ENCODE data around the gene PRDM16. TPM values are rescaled to one million over a fixed set of nuclear protein-coding genes. Genes with fewer than 3 reads are reported as not detected.

Gene PRDM16
- total RNA-seq, 4 donors from 2014 or later: 15.7 to 54.3 (median 27.6) TPM

DNA sequence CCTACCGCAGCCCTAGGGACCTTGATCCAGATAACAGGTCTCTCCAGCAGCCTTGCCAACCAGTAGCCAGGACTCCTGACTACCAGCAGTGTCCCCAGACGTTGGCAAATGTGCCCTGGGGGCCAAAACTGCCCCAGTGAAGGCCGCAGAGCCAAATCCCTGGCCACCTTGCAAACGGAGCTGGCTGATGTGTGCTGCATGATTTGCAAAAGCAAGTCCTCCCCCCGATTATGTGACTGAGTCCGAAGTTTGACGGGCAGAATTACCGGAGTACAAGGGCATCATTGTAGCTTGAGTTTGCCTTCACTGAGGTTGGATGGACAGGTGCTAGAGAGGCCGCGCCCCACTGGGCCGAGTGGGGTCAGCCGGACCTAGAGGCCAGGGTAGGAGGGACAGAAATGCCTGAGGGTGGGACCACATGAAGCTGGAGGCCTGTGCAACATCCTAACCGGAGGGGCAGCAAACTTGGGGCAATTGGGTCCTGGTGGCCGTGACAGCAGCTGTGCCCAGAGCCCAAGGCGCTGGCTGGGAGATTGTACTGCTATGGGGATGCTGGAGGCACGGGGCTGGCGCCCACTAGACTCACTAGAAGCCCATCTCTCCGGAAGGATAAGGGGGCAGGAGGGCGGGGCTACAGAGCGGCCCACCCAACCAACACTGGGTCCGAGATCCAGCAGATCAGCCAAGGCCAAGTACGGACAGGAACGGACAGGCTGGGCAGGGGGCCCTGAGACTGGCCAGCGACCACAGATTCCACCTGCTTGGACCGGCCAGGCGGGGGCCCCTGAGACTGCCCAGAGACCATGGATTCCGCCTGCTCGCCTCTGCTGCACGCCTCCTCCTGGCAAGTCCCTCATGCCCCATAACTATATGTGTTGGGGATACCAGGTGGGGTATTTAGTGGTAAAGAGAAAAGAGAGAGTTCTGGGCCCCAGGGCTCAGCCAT lies 388.2 kb downstream of the PRDM16 start:
- Histone ChIP-seq H3K4me3 (replicated peaks in 1 of 3) (no peak overlapping the region), H3K4me1 (peaks cover 10 to 12% of the 10 kb centered on the region in 2 donors), H3K9me3 (no peaks in the 10 kb centered on the region), H3K27ac (no peak overlapping the region), H3K27me3 (no peaks in the 10 kb centered on the region), H3K36me3 (no peaks in the 10 kb centered on the region)
- 85 to 88% methylated on average over 23 to 24 of the region's 29 CpGs for WGBS, 2 donors
- TF ChIP-seq CTCF (IDR thresholded peaks at IDR 0.05) (no peak), POLR2A (IDR thresholded peaks at IDR 0.05) (no peak)
- DNase-seq: no peak
- intact Hi-C loops (cut with DNase I): loop anchor here (10.0 kb wide), 1 partner anchor 268 kb away; no protein-coding TSS in a partner anchor

- Histone ChIP-seq H3K9me3 (no peaks in the 10 kb centered on the region), H3K27ac (no peak overlapping the region), H3K36me3 (no peaks in the 10 kb centered on the region), H3K4me3 (replicated peaks in 1 of 3) (no peak overlapping the region), H3K27me3 (no peaks in the 10 kb centered on the region), H3K4me1 (peaks cover 10 to 11% of the 10 kb centered on the region in 2 donors)
- 65 to 68% methylated on average over 10 to 14 of the region's 18 CpGs for WGBS, 2 donors
- no peak for TF ChIP-seq CTCF (IDR thresholded peaks at IDR 0.05)
- no peak for TF ChIP-seq POLR2A (IDR thresholded peaks at IDR 0.05)
- intact Hi-C loops (cut with DNase I): loop anchor here (10.0 kb wide), 1 partner anchor 267 kb away; no protein-coding TSS in a partner anchor
- no peak for DNase-seq
Observed at GRCh38 chr1:3457910-3458883, 389.2 kb downstream of the PRDM16 start.

DNA sequence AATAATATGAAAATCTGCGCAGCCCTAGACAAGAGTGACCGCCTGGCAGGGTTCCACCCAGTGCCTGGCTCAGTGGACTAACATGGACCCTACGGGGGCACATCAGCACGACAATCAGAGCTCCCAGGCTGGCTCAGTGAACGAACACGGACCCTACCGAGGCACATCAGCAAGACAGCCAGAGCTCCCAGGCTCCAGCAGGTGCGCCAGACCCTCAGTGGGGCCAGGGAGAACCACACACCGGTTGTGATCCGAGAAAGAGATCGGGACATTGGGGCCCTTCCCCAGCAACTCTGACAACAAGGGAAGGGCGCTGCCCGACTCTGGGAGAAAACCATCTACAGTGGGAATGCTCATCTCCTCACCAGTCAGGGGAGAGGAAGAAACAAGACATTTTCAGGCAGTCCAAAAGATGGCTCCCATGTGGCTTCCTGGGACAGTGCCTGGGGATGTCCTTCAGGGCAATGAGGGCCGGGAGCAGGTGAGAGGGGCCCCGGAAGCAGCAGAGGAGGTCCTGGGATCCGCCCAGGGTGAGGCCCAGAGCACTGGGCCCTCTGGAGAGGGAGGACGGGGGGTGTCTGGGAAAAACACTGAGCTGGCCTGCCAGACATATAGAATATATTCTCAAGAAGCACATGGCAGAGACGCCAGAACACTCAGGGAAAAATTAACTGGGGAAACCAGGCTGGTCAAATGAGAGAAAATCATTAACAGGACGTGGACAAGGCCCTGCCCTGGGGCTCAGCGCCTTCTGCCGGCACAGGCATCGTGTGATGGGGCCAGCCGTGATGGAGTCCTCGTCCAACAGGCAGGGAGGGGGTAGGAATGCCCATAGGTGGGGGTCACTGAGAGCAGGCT lies 390.3 kb downstream of the PRDM16 start:
- TF ChIP-seq CTCF (IDR thresholded peaks at IDR 0.05): no peak
- no peak for TF ChIP-seq POLR2A (IDR thresholded peaks at IDR 0.05)
- Histone ChIP-seq H3K4me1 (no peaks in the 10 kb centered on the region), H3K9me3 (no peaks in the 10 kb centered on the region), H3K27ac (no peak overlapping the region), H3K4me3 (replicated peaks in 1 of 3) (no peak overlapping the region), H3K27me3 (no peaks in the 10 kb centered on the region), H3K36me3 (no peaks in the 10 kb centered on the region)
- no peak for DNase-seq
- intact Hi-C loops (cut with DNase I): loop anchor here (10.0 kb wide), 1 partner anchor 266 kb away; no protein-coding TSS in a partner anchor
- WGBS, 2 donors: 92 to 94% methylated on average over 23 to 24 of the region's 24 CpGs

- intact Hi-C loops (cut with DNase I): loop anchor here (10.0 kb wide), 1 partner anchor 265 kb away; no protein-coding TSS in a partner anchor
- H3K36me3 ChIP-seq: no peaks in the 10 kb centered on the region
- H3K4me3 ChIP-seq (replicated peaks in 1 of 3): no peak overlapping the region
- H3K9me3 ChIP-seq: no peaks in the 10 kb centered on the region
- no peak overlapping the region for H3K27ac ChIP-seq
- 71 to 87% methylated on average over 17 to 23 of the region's 23 CpGs for WGBS, 2 donors
- H3K4me1 ChIP-seq: no peaks in the 10 kb centered on the region
- TF ChIP-seq CTCF (IDR thresholded peaks at IDR 0.05) (no peak), POLR2A (IDR thresholded peaks at IDR 0.05) (no peak)
- no peaks in the 10 kb centered on the region for H3K27me3 ChIP-seq
- DNase-seq: no peak
Observed at GRCh38 chr1:3459940-3460671, 391.1 kb downstream of the PRDM16 start.

All from thyroid gland (tissue), 4 donors.